HG02610 (cell line): ENCODE results near the gene DDR2.

Source experiments
- ATAC-seq: cut with Tn5 transposase; IDR thresholded peaks from one replicate; pipeline ENCODE4 v1.9.1; 2021; ENCODE audit warnings: mild to moderate bottlenecking, moderate library complexity; ENCODE audit not compliant: unreplicated experiment

Gene DDR2

DNA sequence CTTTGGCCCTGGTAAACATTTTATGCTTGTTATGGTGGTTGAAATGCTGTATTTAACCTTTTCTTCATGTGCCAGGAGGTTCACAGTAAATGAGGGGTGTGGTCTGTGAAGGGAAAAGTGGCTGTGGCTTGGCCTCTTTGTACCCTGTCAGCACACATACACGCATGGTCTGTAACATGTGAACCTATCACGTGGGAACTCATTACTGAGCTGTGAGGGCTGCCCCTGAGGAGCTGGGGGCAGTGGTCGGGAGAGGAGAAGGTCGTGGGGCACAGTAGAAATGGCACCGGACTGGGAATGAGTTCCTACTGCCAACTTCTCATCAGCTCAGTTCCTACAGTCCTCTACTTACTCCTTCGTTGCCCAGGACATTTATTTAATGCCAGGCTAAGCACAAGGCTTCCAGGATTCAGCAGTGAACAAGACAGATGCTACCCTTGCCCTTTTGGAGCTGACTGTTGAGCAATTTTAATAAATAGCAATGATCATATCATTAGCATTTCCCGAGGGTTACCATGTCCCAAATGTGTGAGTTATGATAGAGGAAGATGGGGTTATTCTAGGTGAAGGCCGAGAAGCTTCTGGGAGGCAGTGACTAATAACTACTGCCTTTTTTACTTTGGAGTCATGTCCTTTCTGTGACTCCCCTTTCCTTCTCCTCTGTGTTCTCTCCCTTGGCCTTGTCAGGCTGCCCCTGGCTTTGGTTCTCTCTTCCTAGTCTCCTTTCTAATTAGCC lies 38.8 kb downstream of the DDR2 start:
- no peak for ATAC-seq

DNA sequence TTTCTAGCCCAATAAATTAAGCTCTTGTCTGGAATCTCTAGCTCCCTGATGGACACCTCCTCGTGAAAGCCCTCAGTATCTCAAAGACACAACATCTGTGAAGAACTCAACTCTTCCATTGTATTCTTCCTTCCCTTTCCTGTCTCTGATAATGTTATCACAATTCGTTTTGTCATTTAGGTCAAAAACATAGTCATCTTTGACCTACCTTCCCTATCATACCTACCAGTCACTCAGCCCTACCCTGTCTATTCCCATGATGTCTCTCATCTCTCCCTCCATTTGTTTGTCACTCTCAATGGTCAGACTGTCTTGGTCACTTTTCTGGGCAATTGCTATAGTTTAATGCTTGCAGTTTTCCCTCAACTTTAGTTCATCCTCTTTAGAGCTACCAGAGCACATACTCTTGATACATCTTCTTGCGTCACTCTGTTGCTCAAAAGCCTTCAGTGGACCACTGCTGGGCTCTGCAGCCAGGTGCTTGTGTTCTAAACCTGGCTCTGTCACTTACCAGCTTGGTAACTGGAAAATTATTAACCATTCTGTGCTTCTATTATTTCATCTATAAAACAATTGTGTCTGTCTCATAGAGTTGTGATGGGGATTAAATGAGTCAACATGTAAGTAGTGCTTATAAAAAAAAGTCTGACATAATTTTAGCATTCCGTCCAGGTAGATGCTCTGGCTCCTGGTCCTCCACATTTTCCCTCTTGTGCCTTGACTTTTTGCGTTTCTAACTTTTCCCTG lies 39.6 kb downstream of the DDR2 start:
- ATAC-seq = no peak

DNA sequence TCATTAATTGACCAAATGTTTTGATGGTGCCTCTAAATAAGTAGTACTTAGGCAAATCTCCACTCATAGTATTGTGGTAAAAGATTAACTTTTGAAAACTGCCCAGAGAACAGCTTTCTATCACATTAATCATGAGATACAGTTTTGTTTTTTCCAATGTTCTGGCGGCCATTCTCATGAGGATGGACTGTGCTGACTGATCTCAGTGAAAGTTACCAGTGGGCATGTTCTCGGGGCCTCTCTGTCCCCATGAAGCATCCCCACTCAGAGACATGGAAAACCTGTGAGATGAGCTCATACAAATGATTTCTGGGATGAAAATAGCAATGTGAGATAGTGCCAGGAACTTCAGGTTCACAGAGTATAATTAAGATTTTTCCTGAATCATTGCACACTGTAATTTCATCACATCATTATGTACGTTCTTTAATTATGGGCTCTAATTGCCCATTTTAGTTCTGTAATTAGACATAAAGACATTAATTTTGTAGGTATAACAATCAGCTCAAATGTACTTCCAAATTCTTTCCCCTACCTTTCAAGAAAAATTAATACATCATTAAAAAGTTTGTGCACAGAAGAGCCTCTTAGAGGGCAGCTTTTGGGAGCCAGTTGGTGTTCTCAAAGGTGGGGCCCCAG lies 40.5 kb downstream of the DDR2 start:
- no peak for ATAC-seq

DNA sequence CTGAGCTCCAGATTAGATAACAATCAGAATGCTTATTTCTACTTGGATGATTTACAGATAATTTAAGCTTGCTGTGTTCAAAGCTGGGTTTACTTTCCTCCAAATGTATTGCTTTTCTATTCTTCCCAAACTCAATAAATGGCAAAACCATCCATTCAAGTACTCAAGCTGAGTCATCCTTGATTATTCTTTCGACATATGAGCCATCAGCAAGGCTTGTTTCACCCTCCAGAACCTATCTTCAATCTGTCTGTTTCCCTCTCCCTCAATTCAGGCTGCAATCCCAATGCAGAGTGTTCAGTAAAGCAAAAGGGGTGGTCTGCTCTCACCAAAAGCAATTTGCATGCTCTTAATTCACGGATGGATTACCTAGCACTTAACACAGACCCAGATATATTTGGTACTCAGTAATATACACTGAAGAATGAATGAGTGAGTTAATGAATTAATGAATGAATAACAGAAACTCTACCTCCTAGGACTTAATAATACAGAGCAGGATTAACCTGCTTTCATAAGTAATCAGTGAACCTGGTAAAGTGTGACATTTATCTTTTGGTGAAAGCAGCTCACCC lies 41.9 kb downstream of the DDR2 start:
- ATAC-seq = no peak

DNA sequence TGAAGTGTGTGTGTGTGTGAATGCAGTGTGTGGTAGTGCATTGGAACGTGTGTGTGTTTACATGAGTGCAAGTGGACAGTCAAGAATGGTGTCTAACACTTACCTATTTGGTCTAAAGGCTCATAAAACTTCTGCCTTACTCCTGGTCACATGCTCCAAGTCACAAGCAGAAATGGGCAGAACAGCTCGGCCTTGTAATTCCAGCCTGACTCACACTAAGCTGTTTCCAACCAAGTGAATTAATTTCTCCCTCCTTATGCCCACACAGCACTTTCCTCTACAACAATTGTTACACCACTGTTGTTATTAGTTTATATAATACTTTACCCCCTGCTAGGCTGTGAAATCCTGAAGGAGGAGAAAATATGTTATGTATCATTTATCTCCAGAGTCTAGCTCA lies 43.8 kb downstream of the DDR2 start:
- ATAC-seq = no peak

DNA sequence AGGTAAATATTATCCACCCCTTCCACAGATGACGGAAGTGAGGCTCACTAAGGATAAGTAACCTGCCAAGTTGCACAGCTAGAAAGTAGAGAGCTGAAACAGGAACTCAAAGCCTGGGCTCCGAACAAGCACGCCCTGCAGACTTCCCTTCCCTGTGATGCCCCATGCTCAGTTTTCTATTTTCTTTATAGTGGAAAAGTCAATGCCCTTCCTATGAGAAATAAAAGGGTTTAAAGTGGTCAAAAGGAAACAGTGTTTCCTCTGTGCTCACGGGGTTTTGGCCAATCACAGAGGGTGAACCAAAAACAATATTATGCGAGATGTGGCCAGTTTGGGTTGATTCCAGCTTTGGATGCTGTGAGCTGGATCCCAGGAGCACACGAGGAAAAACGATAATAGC lies 44.5 kb downstream of the DDR2 start:
- ATAC-seq = no peak

DNA sequence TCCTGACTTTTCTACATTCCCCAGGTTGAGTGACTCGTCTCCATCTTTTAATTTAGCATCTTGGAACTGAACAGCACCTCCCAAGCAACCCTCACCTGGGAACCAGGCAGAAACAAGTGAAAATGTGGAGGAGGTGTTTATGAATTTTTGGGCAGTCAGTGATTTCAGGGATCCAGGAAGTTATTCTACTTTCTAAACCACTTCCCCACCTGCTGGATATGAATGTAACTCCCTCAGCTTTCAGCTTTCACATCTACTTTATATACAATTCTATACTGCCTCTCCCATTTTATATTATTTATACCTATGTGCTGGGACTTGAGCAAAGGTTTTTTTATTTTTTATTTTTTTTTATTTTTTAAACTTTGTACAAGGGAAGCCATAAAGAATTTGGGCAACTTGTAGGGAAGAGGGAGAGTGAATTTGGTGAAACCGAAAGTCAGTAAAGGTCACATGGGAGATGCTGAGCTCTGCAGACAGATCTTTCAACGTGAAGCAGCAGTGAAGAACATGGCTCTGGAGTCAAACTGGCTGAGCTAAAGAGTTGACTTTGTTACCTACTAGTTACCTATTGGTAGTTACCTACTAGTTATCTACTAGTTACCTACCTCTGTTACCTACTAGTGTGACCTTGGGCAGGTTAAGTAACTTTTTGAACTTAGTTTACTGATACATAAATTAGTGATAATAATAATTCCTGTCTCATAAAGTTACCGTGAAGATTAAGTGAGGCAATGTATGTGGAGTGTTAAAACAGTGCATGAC lies 45.5 kb downstream of the DDR2 start:
- no peak for ATAC-seq

DNA sequence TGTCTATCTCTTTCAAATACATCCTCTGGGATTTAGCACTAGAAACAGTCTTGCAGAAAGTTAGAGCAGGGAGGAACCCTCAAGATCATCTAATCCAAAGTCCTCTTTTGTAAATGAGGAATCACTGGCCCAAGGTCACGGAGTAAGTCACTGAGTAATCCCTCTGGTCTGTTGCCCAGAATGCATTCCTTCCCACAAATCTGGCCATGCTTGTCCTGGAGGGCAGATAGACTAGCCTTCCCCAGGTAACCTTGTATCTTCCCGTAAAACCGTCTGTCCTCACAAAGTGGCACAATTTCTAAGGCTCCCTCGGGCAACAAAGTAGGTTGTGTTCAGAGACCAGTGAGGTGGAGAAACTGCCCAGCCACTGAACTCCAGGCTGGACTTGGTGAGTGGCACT lies 46.2 kb downstream of the DDR2 start:
- no peak for ATAC-seq

DNA sequence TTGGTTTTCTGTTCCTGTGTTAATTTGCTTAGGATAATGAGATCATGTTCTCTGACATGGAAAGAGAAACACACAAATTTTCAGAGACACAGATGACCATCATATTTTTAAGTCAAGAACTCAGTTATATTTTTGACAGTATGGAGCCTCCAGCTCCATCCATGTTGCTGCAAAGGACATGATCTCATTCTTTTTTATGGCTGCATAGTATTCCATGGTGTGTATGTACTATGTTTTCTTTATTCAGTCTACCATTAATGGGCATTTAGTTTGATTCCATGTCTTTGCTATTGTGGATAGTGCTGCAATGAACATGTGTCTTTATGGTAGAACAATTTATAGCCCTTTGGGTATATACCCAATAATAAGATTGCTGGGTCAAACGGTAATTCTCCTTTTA lies 47.0 kb downstream of the DDR2 start:
- no peak for ATAC-seq

DNA sequence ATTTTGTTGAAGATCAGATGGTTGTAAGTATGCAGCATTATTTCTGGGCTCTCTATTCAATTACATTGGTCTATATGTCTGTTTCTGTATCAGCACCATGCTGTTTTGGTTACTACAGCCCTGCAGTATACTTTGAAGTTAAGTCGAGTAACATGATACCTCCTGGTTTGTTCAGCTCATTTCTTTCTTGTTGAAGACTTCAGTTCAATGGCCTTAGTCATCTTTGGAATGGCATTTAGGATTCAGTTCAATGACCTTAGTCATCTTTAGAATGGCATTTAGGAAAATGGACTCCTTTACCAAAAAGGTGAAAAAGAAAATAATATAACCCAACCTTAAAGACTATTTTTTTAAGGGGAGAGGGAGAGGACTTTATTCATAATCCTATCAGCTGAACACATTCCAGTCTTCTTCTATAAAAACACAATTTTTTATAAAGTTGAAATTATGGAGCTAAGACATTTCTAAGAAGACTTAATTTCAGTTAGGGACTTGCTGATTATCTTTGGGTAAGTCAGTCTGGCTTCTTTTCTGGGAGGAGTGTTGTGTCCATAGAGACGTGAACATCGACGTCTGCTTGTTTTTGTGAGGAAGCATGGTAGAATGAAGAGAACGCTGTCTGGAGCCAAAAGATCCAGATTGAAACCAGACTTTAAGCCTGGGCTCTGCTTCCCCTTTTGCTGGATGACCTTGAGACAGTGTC lies 48.3 kb downstream of the DDR2 start:
- ATAC-seq = no peak

DNA sequence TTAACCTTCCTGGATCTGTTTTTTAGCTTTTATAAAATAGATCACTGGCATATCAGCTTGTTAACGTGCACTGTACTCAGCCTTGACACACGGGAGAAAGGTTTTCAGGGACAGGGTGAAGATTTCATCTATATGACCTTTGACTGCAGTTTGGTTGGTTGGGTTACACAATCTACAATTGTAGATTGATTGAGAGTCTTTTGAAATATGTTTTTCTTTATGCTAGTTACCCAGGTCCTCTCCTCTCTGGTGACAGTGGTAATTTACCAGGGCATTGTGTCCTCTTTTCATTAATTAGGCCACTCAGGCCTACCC lies 48.8 kb downstream of the DDR2 start:
- no peak for ATAC-seq

DNA sequence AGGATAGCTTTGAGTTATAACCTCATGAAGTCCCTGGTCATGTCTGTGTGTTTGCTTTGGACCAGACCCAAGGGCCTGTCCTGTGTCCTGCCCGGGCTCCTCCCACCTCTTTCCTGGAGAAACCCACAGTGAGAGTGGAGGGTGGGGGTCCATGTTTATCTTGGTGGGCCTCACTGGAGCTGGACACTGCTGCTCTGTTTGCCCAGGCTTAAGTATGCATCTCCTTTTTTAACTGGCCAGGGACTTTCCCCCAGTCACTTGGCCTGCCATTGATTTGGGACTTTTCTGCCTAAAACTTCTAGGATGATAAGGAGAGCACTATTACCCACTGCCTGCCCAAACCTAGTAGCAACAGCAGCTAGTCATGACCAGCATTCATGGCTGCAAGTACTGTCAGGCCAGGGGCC lies 49.8 kb downstream of the DDR2 start:
- no peak for ATAC-seq

DNA sequence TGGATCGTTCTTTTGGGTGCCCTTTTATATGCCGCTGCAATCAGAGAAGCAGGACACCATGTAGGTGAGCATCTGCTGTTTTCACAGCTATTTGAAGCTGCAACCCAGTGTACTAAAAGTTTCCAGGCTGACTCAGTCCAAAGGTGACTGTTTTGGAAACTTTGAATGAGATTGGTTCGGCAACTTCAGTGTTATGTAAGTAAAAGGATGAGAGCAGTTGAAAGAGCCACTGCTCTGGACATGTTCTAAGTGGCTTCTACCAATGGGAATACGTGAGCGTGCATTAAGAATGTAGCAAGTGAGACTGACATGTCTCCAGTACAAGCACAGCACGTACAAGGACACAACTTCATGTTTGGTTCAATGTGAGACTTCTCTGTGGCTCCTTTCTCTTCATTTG lies 55.6 kb downstream of the DDR2 start:
- no peak for ATAC-seq

DNA sequence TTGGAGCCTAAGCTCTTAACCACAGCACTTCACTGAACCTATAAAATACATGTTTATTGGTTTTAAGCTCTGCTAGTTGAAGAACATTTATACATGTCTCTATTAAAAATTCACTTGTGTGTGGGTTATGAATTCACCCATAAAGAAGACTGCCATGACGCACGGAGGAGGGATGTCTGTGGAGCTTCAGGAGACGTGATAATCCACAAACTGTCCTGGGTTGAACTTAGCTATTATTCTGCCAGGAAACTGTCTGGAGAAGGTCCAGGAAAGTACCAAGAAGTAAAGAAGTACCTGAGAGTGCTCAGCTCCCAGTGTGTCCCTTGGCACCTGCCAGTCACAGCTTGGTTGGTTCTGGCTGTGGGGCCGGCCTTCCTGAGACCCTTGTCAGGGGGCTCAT lies 56.3 kb downstream of the DDR2 start:
- no peak for ATAC-seq

DNA sequence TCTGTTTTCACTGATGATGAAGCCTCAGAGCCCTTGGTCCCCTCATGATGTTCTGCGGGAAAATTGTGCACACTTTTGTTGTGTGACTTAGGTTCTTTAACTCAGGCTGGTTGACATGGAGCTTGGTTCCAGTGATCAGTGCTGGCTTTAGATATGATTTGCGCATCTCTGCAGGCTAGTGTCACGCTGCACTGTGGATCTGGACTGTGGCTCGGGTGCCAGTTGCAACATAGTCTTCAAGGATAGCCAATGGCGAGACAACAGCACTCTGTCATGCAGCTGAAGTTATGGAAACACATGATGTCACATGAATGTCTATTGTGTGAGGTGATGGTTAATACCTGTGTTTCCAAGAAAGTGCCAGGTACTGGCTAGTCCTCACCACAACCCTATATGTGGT lies 56.7 kb downstream of the DDR2 start:
- ATAC-seq = no peak

DNA sequence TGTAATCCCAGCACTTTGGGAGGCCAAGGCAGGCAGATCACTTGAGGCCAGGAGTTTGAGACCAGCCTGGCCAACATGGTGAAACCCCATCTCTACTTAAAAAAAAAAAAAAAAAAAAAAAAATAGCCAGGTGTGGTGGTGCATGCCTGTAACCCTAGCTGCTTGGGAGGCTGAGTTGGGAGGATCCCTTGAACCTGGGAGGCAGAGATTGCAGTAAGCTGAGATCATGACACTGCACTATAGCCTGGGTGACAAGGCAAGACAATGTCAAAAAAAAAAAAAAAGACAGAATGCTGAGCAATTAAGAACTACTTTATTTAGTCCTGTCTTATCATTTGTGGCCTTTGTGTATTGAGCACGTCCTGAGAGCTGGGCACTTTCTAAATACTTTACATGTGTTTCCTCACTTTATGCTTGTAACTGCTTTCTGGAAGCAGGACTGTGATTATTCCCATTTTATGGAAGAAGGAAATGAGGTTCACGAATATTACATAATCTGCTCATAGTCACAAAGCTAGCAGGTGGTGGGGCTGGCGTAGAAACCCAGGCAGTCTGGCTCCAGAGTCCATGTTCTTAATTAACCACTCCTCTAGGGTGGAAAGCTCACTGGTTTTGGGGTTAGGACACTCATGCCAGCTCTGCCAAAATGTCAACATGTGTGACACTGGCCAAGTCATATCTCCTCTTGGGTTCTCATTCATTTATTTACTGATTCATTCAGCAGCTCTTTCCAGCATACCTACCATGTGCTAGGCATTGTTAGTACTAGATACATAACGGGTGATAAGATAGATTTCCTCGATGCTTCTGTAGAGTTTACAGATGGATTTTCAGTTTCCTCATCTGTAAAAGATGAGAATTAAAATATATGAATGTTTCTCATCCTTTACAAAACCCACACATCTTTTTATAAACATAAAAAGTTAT lies 57.7 kb downstream of the DDR2 start:
- no peak for ATAC-seq

DNA sequence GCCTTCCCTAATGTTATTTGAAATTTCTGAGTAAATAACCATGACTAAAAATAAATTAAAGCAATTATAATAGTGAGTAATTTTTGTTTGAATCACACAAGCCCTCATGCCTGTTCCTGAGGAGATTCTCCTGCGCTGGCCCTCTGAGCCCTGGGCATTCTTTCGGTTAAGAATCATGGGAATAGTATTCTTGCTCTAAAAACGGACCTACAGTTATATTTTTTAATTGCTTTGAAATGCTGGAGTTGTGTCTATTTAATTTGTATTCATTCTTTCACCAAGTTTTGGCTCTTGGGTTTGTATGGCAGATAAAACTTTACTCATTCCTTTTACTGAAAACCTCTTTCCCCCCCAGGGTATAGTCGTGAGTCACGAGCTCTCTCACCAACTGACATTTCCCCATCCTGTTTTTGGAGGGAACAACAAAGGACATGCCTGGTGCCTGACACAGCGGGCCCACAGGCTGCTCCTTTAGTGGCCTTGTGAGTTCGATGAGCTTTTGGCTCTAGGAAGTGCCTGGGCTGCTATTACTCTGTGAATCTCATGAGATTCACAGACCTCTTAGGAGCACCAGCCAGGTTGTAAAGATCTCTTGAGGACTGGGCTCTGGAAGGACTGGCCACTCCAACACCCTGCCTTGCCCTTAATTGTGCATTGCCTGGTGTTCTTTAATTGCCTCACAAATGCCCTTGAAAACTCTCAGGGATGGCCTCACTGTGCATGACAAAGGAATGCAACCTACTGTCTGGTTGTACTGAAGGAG lies 58.6 kb downstream of the DDR2 start:
- ATAC-seq = no peak

DNA sequence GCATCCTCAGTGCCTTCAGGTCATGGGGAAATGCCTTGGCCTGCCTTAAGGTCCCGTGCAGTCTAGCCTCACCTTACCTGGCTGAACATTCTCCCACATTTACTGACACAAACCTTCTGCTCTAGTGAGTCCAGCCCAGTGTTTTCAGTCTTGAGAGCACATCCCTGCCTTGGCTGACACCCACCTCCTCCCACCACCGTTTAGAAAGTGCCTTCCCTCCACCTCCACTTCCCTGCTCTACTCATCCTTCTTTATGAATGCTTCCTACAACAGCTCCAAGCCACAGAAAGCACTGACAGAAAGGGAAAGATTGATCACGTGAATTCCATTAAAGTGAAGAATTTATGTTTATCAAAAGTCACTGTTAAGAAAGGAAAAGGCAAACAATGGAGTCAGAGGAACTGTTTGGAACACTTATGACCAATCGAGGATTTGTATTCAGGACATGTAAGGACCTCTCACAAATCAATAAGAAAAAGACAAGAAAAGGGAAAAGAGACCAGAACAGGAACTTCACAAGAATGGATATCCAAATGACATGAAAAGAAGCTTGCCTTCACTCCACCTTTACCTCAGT lies 59.8 kb downstream of the DDR2 start:
- no peak for ATAC-seq

DNA sequence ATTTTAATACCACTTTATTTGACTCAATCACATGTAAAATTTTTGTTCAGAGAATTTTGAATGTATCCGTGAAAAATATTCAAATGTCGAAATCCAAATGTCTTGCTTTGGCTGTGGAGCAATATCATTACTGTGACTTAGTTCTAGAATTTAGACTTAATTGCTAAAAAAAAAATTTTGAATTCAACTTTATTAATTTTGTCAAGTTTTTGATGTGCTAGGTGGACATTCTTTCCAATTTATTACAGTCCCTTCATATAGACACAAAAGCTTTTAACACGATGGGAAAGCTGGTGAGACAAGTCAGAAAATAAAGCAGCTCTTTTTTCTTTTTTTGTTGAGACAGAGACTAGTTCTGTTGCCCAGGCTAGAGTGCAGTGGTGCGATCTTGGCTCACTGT lies 62.6 kb downstream of the DDR2 start:
- no peak for ATAC-seq
